Mammary epithelial cell (primary cell): ENCODE measurements around the gene MRAP2.

Experiments
- CTCF ChIP-seq, 2 donors: IDR thresholded peaks in 1 of 2; conservative IDR thresholded peaks in 1 of 2; 2 replicates each; pipeline ENCODE4 v1.5.1; 2011 to 2012; ENCODE audit warnings: inconsistent platforms in 2 of 2, low read length in 2 of 2, mild to moderate bottlenecking in 2 of 2, control low read depth in 1 of 2, low read depth in 1 of 2; ENCODE audit not compliant: insufficient read depth in 1 of 2; ENCODE audit errors: extremely low read depth in 1 of 2
- EZH2 ChIP-seq: IDR thresholded peaks from 2 replicates; pipeline ENCODE4 v1.6.1; 2012; ENCODE audit warnings: low read length, inconsistent platforms, borderline replicate concordance

- TF ChIP-seq CTCF (conservative IDR thresholded peaks at IDR 0.05 in 1 of 2, IDR thresholded peaks at IDR 0.05 in 1 of 2; ENCODE audit: extremely low read depth in 1 of 2, insufficient read depth in 1 of 2, low read depth in 1 of 2, low read length in 2 of 2) (no peak), EZH2 (no peak)
These were observed 6.8 kb upstream of the MRAP2 start for GRCh38 chr6:84026721-84027164.
